SIG-M5 treated with dmso at 0.1 percent for 504 hours (cell line): ENCODE data around the gene NDRG3.
A peak's percentile ranks its signal among the peaks of the same experiment; 100 is the strongest.
"Not testable (repeated sequence)": the region's sequence is repeated elsewhere in the genome, so short reads cannot be mapped to it uniquely, and the experiment has no call there.

Experiments
- DNase-seq: peaks from one replicate; lab custom pipeline; 2025; ENCODE audit not compliant: unreplicated experiment; lab: John Stamatoyannopoulos, UW

NDRG3 gene

DNA sequence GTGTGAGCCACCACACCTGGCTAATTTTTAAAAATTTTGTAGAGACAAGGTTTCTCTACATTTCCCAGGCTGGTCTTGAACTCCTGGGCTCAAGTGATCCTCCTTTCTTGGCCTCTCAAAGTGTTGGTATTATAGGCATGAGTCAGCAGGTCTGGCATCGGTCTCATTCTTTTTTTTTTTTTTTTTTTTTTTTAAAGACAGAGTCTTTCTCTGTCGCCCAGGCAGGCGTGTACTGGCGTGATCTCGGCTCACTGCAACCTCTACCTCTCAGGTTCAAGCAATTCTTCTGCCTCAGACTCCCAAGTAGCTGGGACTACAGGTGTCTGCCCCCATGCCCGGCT lies 137.5 kb downstream of the NDRG3 start:
- not testable (repeated sequence) for DNase-seq

DNA sequence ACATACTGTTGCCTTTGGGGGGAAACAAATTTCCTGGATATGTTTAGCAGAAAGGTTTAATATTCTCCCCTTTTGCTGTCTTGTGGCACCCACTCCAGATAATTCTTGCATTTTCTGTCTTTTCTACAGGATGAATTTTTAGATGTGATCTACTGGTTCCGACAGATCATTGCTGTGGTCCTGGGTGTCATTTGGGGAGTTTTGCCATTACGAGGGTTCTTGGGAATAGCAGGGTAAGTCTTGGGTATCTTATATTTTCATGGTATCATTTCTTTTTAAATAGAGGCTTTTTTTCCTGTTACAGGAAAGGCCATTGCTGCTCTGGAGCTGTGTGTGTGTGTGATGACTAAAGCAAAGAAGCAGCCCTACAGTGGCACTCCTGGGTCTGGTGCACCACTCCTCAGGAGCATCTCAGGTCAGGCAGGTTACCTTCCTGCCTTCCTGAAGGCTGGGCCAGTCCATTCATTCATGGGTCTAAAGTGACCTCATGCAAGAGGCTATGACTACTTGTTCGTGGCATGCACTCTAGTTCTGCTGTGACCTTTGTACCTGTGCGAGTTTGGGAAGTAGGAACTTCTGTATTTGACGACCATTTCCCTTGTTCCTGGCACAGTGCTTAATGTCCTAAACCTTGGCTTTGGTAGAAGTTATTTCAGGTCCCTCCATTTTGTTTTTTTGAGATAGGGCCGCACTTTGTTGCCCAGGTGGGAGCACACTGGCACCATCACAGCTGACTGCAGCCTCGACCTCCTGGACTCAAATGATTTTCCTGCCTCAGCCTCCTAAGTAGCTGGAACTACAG lies 138.1 kb downstream of the NDRG3 start:
- DNase-seq: no peak

DNA sequence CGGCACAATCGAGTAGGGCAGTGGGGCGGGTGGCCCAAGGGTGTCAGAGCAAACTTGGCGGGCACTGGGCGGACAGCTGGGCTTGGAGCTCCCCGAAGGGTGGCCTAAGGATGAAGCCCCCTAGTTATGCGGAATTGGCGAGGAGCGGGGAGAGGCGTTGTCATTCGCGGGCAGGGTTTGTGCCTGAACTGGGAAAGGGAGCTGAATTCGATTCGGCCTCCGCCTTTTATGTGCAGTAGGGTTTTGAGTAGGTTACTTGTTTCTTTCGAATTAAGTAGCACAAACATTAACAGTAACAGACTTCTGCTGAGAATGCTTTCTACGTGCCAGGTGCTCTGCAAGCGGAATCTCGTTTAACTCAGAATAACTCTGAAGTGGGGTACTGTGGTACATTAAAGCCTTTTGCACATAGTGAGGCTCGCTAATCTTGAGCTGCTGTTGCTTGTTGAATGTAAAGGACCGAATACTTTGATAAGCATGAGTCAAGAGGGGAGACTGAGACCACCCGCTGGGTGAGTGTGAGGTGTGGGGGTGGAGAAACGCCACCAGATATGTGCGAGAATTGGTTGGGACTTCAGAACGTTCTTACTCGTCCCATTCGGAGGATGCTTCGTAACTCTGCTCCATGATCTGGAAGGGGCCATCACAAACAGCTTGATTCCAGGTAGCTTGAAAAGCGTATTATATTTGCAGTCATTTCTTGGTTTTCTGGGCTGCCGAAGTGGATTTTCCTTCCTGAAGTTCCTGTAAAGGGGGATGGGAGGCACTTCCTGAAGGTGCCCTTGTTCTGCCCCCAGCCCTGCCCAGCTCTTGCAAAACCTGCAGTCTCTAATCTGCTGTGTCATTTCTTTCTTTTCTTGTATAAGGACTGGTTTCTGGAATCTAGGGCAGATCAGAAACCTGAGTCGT lies 139.5 kb downstream of the NDRG3 start:
- peak; percentile 92 for DNase-seq

DNA sequence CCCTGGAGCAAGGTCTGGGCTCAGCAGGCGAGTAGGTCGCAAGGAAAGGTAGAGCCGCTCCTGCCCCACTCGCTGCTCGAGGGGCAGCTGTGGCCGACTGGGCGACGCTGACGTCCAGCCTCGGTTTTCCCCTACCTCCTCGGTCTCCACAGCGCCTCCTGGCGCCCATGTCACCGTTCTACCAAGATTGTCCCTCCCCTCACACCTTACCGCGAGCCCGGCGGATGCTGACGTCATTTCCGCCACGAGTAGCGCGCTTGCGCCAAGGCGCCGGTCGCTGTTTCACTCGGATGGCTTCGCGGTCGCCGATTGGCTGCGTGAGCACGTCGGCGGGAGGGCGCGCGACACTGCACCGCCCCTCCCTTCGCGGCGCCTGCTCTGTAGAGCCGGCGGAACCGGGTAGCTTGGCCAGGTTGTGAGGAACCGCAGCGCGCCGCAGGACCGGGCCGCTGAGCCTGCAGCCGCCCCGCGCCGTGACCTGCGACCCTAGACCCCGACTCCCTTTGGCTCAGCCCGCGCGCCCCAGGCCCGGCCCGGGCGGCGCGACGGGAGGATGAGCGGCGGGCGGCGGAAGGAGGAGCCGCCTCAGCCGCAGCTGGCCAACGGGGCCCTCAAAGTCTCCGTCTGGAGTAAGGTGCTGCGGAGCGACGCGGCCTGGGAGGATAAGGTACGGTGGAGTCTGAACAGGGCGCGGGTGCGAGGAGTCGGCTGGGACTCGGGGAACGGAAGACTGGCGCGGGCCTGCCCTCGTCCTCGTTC lies 140.3 kb downstream of the NDRG3 start, which contains the start of gene RAB5IF:
TSS of gene RAB5IF (plus strand) at position 381 of the 759 bp plus-strand sequence. CDS start at position 554, 173 bp downstream.
- DNase-seq: peak; percentile 97

DNA sequence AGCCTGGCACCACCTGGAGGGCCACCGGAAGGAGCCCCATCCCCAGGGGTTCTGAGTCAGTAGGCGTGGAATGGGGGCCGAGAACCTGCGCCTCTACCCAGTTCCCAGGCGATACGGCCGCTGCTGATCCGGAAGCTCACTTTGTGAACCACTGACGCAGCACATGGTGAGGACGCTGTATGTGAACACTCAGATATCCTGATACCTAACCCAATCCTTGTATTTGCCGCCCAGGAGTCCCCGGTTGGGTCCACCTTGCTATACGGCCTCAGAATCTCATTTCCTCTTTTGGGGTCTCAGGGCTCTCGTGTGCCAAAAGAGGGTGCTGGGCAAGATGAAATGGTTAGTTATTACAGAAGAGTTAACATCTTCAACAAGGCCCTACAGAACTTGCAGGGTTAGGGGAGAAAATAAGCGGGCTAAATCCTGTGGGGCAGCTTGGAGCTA lies 140.9 kb downstream of the NDRG3 start:
- peak; percentile 68 for DNase-seq
